GM18508 (cell line): ENCODE results near the gene NAA60.
"Not testable (repeated sequence)": the region's sequence is repeated elsewhere in the genome, so short reads cannot be mapped to it uniquely, and the experiment has no call there.

Experiments
- ATAC-seq: cut with Tn5 transposase; IDR thresholded peaks from one replicate; pipeline ENCODE4 v1.9.1; 2021; ENCODE audit warnings: moderate number of reproducible peaks; ENCODE audit not compliant: insufficient read depth, unreplicated experiment

Gene NAA60

GRCh38 chr16:3481696-3482658, 38.5 kb downstream of the NAA60 start:
- no peak for ATAC-seq

GRCh38 chr16:3482659-3483241, 39.3 kb downstream of the NAA60 start:
- no peak for ATAC-seq

GRCh38 chr16:3484318-3485096, 41.0 kb downstream of the NAA60 start:
- ATAC-seq = no peak

DNA sequence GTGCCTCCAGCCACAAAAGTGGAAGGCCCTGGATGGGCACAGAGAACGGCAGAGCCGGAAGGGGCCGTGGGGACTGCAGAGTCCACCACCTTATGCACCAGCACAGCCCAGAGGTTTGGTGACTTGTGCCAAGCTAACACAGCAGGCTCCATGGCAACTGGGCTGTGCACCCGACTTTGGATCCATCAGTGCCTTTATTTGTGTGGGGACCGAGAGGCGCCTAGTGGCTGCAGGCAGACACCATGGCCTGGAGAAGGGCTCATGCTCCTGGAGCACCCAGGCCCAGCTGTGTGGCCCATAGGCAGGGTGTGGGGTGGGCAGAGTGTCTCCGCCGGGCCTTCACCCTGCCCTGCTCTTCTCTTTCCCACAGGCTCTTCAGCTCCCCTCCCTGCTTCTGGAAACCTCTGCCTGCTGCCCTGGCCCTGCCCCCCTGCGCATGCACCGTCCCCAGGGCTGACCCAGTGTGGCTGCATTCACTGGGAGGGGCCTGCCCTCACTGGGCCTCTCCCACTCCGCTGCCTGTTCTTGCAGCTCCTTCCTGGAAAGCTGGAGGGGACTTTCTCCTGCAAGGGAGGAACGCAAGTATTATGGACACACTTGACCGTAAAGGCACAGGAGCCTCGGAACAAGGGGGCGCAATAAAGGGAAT, 41.7 kb downstream of the NAA60 start:
- ATAC-seq = no peak

DNA sequence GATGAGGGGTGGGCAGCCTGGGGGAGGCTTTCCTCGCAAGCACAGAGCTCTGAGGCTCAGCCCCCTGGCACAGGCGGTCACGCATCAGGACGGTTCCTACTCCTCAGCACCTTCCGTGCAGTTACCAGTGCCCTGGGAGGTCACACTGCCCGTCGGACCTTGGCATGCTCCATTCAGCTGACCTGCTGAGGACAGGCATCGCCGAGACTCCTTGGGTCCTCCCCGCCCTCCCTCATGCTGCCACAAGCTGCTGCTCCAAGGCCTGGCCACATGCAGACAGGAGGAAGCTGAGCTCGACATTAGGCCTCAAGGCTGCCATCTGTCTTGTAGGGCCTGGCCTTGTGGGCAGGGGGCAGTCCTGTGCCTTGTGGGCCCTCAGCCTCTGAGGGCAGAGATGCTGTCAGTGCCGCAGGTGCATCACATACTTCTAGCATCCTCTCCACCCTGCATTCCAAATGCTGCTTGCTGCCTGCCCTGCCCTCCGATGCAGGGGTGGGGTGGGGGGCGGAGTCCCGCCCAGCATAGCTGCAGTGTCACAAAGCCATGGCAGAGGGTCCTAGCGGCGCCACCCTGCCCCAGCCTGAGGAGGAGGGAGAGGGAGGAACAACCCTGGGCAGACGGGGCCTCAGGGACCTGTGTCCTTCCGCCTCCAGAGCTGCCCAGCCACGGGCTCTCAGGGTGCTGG, 42.5 kb downstream of the NAA60 start:
- ATAC-seq = no peak

DNA sequence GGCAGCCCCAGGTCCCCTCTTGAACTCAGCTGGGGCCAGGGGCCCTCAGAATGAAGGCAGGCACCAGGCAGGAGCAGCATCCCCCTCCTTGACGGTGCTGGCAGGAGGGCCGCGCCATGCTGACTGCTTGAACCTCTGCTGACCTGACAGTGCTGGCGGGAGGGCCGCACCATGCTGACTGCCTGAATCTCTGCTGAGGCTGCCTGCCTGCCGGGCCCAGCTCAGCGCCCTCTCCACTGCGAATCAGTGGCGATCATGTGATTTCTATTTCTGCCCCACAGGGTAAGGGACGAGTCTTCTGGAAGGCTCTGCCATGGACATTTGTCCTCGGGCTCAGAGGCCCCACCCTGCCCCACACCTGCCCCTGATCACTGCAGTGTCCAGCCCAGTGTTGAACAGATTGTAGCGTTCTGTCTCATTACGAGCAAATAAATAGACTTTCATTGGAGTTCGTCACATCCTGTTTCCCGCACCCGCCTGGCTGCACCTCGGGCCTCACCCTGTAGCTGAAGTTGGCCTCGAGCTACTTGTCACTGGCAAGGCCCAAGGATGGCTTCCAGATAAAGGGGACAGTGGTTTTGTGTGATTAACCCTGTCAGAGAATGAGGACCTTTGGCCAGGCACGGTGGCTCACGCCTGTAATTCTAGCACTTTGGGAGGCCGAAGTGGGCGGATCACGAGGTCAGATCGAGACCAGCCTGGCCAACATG, 43.2 kb downstream of the NAA60 start:
- ATAC-seq = no peak

DNA sequence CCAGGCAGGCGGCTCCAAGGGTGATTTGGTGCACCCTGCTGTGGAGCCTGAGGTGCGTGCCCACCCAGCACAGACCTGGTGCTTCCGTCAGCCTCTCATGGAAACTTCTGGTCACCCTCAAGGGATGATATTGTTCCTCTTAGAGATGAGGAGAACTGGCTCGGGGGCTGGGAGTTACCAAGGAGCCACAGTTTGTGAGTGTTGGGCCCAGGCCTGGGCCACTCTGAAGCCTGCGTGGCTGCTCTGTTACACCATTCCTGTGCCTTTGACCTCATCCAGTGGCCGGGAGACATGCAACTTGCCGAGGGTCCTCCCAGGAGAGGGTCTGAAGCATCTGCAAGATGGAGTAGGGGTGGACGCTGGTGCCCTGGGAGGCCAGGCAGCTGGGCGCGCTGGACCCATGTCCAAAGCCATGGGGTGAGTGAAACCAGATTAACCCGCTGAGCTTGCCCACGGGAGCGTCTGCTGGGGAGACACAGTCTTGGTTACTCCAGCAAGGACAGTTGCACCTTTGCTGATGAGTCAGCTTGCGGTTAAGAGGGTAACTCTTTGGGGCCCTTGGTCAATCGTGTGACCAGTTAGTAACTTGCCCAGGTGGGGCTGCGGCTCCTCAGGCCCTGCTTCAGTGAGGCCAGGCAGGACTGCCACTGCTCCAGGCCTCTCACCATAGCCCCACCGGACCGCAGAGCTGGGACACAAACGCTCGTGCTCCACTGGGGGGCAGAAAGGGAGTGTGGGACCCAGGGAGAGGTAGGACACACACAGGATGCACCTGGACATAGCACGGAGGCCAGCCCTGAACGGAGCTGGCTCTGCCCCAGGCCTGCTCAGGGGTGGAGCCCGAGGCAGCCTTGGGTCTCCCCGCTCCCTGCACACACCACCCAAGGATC, 44.3 kb downstream of the NAA60 start:
- no peak for ATAC-seq

DNA sequence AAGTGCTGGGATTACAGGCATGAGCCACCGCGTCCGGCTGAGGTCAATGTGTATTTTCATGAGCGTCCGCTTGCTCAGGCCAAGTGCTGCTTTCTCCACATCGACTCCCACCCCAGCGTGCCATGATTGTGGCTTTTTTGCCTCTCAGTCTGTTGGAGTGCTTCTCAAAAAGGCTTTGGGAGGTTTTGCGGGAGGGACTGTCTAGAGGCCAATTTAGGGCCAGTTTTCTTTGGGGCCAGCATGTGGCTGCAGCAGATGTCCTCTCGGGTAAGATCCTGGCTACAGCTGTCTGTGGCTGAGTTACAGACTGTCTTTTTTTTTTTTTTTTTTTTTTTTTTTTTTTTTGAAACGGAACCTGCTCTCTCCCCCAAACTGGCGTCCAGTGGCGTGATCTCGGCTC, 45.3 kb downstream of the NAA60 start:
- ATAC-seq = no peak

GRCh38 chr16:3490911-3491629, 47.6 kb downstream of the NAA60 start:
- no peak for ATAC-seq

- ATAC-seq = no peak
Measured at GRCh38 chr16:3492356-3492755, 48.9 kb downstream of the NAA60 start.

DNA sequence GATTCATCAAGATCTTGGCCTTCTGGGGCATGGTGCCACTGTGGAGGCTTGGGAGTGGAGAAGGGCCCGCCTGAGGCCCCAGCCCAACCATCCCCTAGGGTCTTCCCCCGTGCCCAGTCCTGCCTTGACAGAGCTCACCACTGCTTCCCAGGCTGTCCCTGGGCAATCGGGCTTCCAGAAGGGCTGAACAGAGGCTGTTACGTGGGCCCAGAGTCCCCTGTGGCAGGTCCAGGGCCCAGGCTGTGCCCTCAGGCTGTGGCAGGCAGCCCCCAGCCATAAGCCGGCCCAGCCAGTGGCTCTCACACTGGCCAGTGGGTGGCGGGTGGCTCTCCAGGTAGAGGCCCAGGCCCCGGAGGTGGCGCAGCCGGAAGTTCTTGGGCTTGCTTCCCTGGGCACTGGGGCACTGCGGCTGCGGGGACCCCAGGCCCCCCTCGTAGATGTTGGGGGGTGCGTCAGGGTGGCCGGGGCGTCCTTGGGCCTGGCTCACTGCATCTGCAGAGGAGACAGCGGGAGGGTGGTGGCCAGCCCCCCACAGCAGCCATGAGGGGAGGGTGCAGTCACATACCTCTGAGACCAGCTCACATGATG, 51.0 kb downstream of the NAA60 start:
- ATAC-seq = no peak

DNA sequence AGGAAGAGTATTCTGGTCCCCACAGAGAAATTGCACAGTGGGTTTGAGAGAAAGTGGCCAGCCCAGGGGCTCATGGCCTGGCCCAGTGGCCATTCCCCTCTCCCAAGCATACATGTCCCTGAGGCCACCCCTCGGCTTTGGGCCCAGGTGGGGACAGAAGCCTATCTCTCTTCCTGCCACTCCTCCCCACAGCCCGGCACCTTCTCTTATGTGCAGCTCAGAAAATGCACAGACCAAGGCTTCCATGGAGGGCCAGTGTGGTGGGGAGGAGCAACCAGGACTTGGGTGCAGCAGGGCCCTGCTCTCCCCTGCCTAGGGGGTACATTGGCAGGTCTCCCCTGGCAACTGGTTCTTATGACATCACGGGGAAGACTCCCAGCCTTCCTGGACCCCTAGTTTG, 51.7 kb downstream of the NAA60 start, which contains the start of gene C16orf90:
C16orf90 (minus strand) TSS at position 314 of the 400 bp plus-strand sequence; CDS start at position 246, 68 bp downstream.
- no peak for ATAC-seq

DNA sequence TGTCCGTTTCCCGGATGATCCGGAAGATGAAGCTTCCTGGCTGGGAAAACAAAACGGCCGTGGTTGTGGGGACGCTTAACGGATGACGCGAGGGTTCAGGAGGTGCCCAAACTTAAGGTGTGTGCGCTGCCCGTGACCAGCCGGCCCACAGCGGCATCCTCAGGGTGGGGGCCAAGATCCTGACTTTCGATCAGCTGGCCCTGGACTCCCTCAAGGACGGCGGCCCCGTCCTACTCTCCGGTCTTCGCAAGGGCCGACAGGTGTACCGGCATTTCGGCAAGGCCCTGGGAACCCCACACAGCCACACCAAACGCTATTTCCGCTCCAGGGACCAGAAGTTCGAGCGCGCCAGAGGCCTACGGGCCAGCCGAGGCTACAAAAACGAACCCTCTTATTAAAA, 52.9 kb downstream of the NAA60 start:
- no peak for ATAC-seq

DNA sequence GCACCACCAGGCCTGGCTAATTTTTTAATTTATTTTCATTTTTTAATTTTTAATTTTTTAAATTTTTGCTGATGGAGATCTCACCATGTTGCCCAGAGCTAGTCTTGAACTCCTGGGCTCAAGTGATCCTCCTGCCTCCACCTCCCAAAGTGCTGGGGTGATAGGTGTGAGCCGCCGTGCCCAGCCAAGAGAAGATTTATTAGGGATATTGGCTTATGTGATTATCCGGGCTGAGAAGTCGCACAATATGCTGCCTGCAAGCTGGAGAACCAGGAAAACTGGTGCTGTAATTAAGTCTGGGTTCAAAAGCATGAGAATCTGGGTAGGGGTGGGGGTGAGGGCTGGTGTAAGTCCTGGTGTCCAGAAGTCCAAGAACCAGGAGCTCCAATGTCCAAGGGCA, 54.3 kb downstream of the NAA60 start:
- no peak for ATAC-seq

- ATAC-seq = no peak
Measured at GRCh38 chr16:3498988-3499387, 55.5 kb downstream of the NAA60 start.

GRCh38 chr16:3501412-3501761, 57.9 kb downstream of the NAA60 start:
- ATAC-seq = not testable (repeated sequence)

DNA sequence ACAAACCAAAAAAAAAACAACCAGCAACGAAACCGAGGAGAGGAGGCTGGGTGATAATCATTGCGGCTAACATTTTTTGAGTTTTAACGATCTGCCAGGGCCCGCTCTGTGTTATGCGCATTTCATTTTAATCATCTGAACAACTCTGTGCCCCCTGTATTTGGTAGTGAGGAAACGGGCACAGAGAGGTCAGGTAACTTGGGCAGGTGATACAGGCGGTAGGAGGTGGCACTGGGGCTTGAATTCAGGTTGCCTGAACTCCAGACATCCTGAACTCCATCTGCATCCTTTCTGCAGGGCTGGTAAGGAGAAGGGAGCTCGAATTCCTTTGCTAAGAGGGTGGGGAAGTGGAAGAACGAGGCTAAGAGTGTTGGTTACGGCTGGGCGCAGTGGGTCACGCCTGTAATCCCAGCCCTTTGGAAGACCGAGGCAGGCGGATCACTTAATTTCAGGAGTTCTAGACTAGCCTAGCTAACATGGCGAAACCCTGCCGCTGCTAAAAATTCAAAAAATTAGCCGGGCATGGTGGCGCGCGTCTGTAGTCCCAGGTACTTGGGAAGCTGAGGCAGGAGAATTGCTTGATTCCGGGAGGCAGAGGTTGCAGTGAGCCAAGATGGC, 58.4 kb downstream of the NAA60 start:
- ATAC-seq = no peak
